ENCODE data around the gene ELFN1. TPM values are rescaled to one million over a fixed set of nuclear protein-coding genes. Genes with fewer than 3 reads are reported as not detected.

ELFN1 gene
- total RNA-seq, 1 donor from 2014 or later = 12.0 TPM

Other genes starting within 250 kb of the ELFN1 start
- 9.4 TPM for gene MICALL2, start 210.8 kb upstream of the ELFN1 start, total RNA-seq
- gene INTS1, start 165.9 kb upstream of the ELFN1 start, total RNA-seq = 32.0 TPM
- 47.2 TPM for gene MAFK, start 139.6 kb upstream of the ELFN1 start, total RNA-seq
- 0.22 TPM for gene TMEM184A, start 114.1 kb upstream of the ELFN1 start, total RNA-seq
- 11.8 TPM for gene PSMG3, start 100.2 kb upstream of the ELFN1 start, total RNA-seq

Measured in left ventricle myocardium superior (tissue), 1 donor.